DND-41 (cell line): ENCODE results near the gene RAD54L.

ENCODE experiments used
- ATAC-seq: fragments of 200-7000 bp; cut with Tn5 transposase; 3 replicates; pipeline ENCODE4 v1.9.1; 2021; ENCODE audit warnings: low read depth; ENCODE audit not compliant: insufficient read depth
- DNase-seq: peaks from one replicate; pipeline ENCODE4 v3.0.0-alpha.2; 2020
- H2AFZ ChIP-seq: 2 replicates; pipeline ENCODE4 v1.6.0; 2012; ENCODE audit warnings: low read depth, low read length
- H3K27ac ChIP-seq: 2 replicates; pipeline ENCODE4 v1.5.1; 2012; ENCODE audit warnings: low read length, inconsistent platforms
- H3K27me3 ChIP-seq: fragments of 200-600 bp; sonication (generic); 2 replicates; pipeline ENCODE4 v1.6.0; 2012; ENCODE audit warnings: low read length, mild to moderate bottlenecking, inconsistent platforms; ENCODE audit not compliant: insufficient read depth, poor library complexity
- H3K36me3 ChIP-seq: 2 replicates; pipeline ENCODE4 v1.5.1; 2012; ENCODE audit warnings: low read length, inconsistent platforms; ENCODE audit not compliant: insufficient read depth
- H3K4me1 ChIP-seq: 2 replicates; pipeline ENCODE4 v1.5.1; 2012; ENCODE audit warnings: mild to moderate bottlenecking, low read length; ENCODE audit not compliant: insufficient read depth
- H3K4me2 ChIP-seq: 2 replicates; pipeline ENCODE4 v1.6.0; 2012; ENCODE audit warnings: mild to moderate bottlenecking, moderate library complexity, low read length, inconsistent platforms; ENCODE audit not compliant: insufficient read depth
- H3K4me3 ChIP-seq, 2 experiments: fragments of 200-600 bp in 1 of 2; shearing (Covaris generic) in 1 of 2; 2 replicates each; pipeline ENCODE4 v1.5.1; 2012 to 2016; ENCODE audit warnings: inconsistent platforms in 2 of 2, low read length in 2 of 2, mild to moderate bottlenecking in 2 of 2, low read depth in 1 of 2, moderate library complexity in 1 of 2
- H3K79me2 ChIP-seq: 2 replicates; pipeline ENCODE4 v1.6.0; 2012; ENCODE audit warnings: low read length, inconsistent platforms; ENCODE audit not compliant: insufficient read depth
- H3K9ac ChIP-seq: 2 replicates; pipeline ENCODE4 v1.6.0; 2012; ENCODE audit warnings: low read depth, mild to moderate bottlenecking, inconsistent platforms, low read length, moderate library complexity
- H3K9me3 ChIP-seq: 2 replicates; pipeline ENCODE4 v1.5.1; 2012; ENCODE audit warnings: low read length, moderate library complexity, mild to moderate bottlenecking, inconsistent platforms; ENCODE audit not compliant: insufficient read depth, severe bottlenecking
- H4K20me1 ChIP-seq: 2 replicates; pipeline ENCODE4 v1.6.0; 2012; ENCODE audit warnings: low read length; ENCODE audit not compliant: insufficient read depth
- CTCF ChIP-seq: IDR thresholded peaks from 2 replicates; pipeline ENCODE4 v1.5.1; 2012; ENCODE audit warnings: borderline replicate concordance, low read length, moderate library complexity, mild to moderate bottlenecking; ENCODE audit not compliant: poor library complexity, severe bottlenecking; ENCODE audit errors: extremely low read depth
- EZH2 ChIP-seq: IDR thresholded peaks from 3 replicates; pipeline ENCODE4 v1.6.1; 2012; ENCODE audit warnings: borderline replicate concordance, low read depth, mild to moderate bottlenecking, moderate library complexity, low read length, inconsistent platforms; ENCODE audit not compliant: severe bottlenecking

Gene RAD54L

GRCh38 chr1:46303038-46303871 is 55.7 kb downstream of the RAD54L start, which contains the start of the genes LRRC41 and UQCRH:
Gene LRRC41, minus strand, starts transcription at chr1:46303616. Its CDS starts 294 bp downstream, at chr1:46303322.
Gene UQCRH, plus strand, starts transcription at chr1:46303698. Its CDS starts 69 bp downstream, at chr1:46303767.
- DNase-seq (peak; percentile 93), ATAC-seq (peak; percentile 78)
- Histone ChIP-seq H3K9me3 (no peaks in the 10 kb centered on the region), H3K79me2 (peaks cover 98% of the 10 kb centered on the region), H3K4me2 (peak within 1 kb of the TSS; percentile 88), H3K4me1 (peaks cover 48% of the 10 kb centered on the region), H3K27me3 (no peaks in the 10 kb centered on the region), H3K4me3 (peak within 1 kb of the TSS; percentile 81 to 82), H3K27ac (peak within 1 kb of the TSS; percentile 95), H4K20me1 (peaks cover 35% of the 10 kb centered on the region; the same call in 1 of the 2 replicates), H3K9ac (peak within 1 kb of the TSS; percentile 97), H2AFZ (peak within 1 kb of the TSS; percentile 81), H3K36me3 (peaks cover 28% of the 10 kb centered on the region)
- TF ChIP-seq CTCF = peak; percentile 33
- no peak for TF ChIP-seq EZH2

GRCh38 chr1:46303872-46304326 is 56.3 kb downstream of the RAD54L start:
- Histone ChIP-seq H3K9ac (peak overlapping the region; percentile 97), H4K20me1 (peaks cover 36% of the 10 kb centered on the region; the same call in 1 of the 2 replicates), H3K27me3 (no peaks in the 10 kb centered on the region), H3K36me3 (peaks cover 28% of the 10 kb centered on the region), H3K4me1 (peaks cover 48% of the 10 kb centered on the region), H3K79me2 (peaks cover 98% of the 10 kb centered on the region), H3K4me2 (peak overlapping the region; percentile 88), H3K27ac (peak overlapping the region; percentile 95), H3K4me3 (peak overlapping the region; percentile 81 to 82), H2AFZ (peak overlapping the region; percentile 81), H3K9me3 (no peaks in the 10 kb centered on the region)
- no peak for DNase-seq
- TF ChIP-seq EZH2 (no peak), CTCF (no peak)
- no peak for ATAC-seq

- peak overlapping the region; percentile 20; the same call in 1 of the 2 replicates for H3K9ac ChIP-seq
- ATAC-seq (no peak), DNase-seq (no peak)
- TF ChIP-seq EZH2 = no peak
- no peak for TF ChIP-seq CTCF
- peak overlapping the region; percentile 88 for H3K4me2 ChIP-seq
- peaks cover 91% of the 10 kb centered on the region for H3K79me2 ChIP-seq
- H3K4me3 ChIP-seq = no peak overlapping the region
- H2AFZ ChIP-seq = no peak overlapping the region
- H3K27me3 ChIP-seq = no peaks in the 10 kb centered on the region
- peaks cover 44% of the 10 kb centered on the region for H3K36me3 ChIP-seq
- H3K27ac ChIP-seq = no peak overlapping the region
- H3K9me3 ChIP-seq = no peaks in the 10 kb centered on the region
- H3K4me1 ChIP-seq = peaks cover 37% of the 10 kb centered on the region
- peaks cover 40% of the 10 kb centered on the region; the same call in 1 of the 2 replicates for H4K20me1 ChIP-seq
Observed at GRCh38 chr1:46306159-46306530, 58.6 kb downstream of the RAD54L start.
